HCT116 (cell line): Measurements from ENCODE around the gene IPP.

Experiments used
- POLR2AphosphoS5 ChIP-seq: IDR thresholded peaks from 2 replicates; pipeline ENCODE4 v1.6.1; 2011; ENCODE audit warnings: mild to moderate bottlenecking, low read depth, low read length, moderate library complexity
- TF ChIP-seq, protein P1 (sequence below), 3 experiments: fragments of 200-600 bp in 1 of 3; sonication (generic) in 1 of 3; IDR thresholded peaks in 2 of 3; conservative IDR thresholded peaks in 1 of 3; 2 replicates each; pipeline ENCODE4 v1.5.1; 2012 to 2017; ENCODE audit warnings: low read depth in 2 of 3, low read length in 2 of 3, antibody characterized with exemption in 1 of 3, borderline replicate concordance in 1 of 3, control low read depth in 1 of 3, mild to moderate bottlenecking in 1 of 3, mixed read lengths in 1 of 3, mixed run types in 1 of 3, moderate library complexity in 1 of 3; ENCODE audit not compliant: insufficient read depth in 1 of 3

DNA sequence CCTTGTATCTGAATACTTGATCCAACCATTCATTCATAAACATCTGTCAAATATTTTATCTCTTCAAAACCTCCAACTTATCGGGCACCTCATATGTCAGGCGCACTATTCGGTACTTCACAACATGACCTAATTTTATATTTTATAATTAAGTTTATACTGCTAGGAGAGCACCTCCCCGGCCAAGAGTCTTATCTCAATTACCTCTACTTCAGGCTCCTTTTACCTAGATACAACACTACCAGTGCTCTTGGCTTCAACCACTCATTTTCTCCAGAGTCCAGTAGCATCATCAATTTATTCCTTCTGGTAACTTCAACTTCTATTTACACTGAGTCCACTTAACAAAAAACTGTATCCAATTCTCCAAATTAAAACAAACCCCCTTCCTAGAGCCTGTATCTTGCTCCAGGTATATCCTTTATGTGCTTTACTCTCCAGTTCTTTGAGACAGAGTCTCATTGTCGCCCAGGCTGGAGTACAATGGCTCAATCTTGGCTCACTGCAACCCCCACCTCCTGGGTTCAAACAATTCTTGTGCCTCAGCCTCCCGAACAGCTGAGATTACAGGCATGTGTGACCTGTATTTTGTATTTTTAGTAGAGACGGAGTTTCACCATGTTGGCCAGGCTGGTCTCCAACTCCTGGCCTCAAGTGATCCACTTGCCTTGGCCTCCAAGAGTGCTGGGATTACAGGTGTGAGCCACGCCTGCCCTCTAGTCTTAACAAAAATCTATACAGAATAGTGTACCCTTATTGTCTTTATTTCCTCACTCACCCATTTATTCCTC, 82.9 kb downstream of the IPP start:
- no peak for TF ChIP-seq POLR2AphosphoS5
- TF ChIP-seq, protein P1, sequence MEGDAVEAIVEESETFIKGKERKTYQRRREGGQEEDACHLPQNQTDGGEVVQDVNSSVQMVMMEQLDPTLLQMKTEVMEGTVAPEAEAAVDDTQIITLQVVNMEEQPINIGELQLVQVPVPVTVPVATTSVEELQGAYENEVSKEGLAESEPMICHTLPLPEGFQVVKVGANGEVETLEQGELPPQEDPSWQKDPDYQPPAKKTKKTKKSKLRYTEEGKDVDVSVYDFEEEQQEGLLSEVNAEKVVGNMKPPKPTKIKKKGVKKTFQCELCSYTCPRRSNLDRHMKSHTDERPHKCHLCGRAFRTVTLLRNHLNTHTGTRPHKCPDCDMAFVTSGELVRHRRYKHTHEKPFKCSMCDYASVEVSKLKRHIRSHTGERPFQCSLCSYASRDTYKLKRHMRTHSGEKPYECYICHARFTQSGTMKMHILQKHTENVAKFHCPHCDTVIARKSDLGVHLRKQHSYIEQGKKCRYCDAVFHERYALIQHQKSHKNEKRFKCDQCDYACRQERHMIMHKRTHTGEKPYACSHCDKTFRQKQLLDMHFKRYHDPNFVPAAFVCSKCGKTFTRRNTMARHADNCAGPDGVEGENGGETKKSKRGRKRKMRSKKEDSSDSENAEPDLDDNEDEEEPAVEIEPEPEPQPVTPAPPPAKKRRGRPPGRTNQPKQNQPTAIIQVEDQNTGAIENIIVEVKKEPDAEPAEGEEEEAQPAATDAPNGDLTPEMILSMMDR (IDR thresholded peaks at IDR 0.05 in 2 of 3, conservative IDR thresholded peaks at IDR 0.05 in 1 of 3; ENCODE audit: borderline replicate concordance in 1 of 3, insufficient read depth in 1 of 3, low read depth in 2 of 3, low read length in 2 of 3): no peak
